Mesenchymal stem cell (in vitro differentiated cells and primary cell): ENCODE results near the gene MC3R.

Experiments
- DNase-seq: peaks from one replicate; pipeline ENCODE4 v3.0.0-alpha.2; 2013
- H2AFZ ChIP-seq: one replicate; pipeline ENCODE4 v1.6.1; 2013; ENCODE audit warnings: low read depth, mild to moderate bottlenecking, control low read depth, inconsistent platforms, low read length, moderate library complexity
- H2AK5ac ChIP-seq: 2 replicates; pipeline ENCODE4 v1.6.1; 2013; ENCODE audit warnings: low read length, moderate library complexity, mild to moderate bottlenecking, inconsistent platforms; ENCODE audit not compliant: severe bottlenecking
- H2BK120ac ChIP-seq: one replicate; pipeline ENCODE4 v1.6.1; 2013; ENCODE audit warnings: low read depth, mild to moderate bottlenecking, inconsistent platforms, low read length, moderate library complexity
- H2BK12ac ChIP-seq, 2 experiments: one replicate each; pipeline ENCODE4 v1.6.1; 2013; ENCODE audit warnings: inconsistent platforms in 2 of 2, low read length in 2 of 2, mild to moderate bottlenecking in 2 of 2, moderate library complexity in 2 of 2, control low read depth in 1 of 2
- H2BK15ac ChIP-seq: one replicate; pipeline ENCODE4 v1.6.1; 2013; ENCODE audit warnings: mild to moderate bottlenecking, low read depth, inconsistent platforms; ENCODE audit not compliant: poor library complexity, severe bottlenecking
- H2BK5ac ChIP-seq: 2 replicates; pipeline ENCODE4 v1.6.1; 2013; ENCODE audit warnings: low read depth, mild to moderate bottlenecking, low read length, control low read depth, inconsistent platforms; ENCODE audit not compliant: poor library complexity, severe bottlenecking
- H3K14ac ChIP-seq, 2 experiments: one replicate each; pipeline ENCODE4 v1.6.1; 2013; ENCODE audit warnings: inconsistent platforms in 2 of 2, low read length in 2 of 2, control low read depth in 1 of 2, mild to moderate bottlenecking in 1 of 2, moderate library complexity in 1 of 2
- H3K18ac ChIP-seq, 2 experiments: one replicate each; pipeline ENCODE4 v1.6.1; 2013; ENCODE audit warnings: inconsistent platforms in 2 of 2, low read length in 2 of 2, control low read depth in 1 of 2, low read depth in 1 of 2, mild to moderate bottlenecking in 1 of 2
- H3K23ac ChIP-seq, 2 experiments: one replicate each; pipeline ENCODE4 v1.6.1; 2013; ENCODE audit warnings: inconsistent platforms in 2 of 2, low read length in 2 of 2, mild to moderate bottlenecking in 2 of 2, moderate library complexity in 2 of 2, control low read depth in 1 of 2
- H3K27ac ChIP-seq: 2 replicates; pipeline ENCODE4 v1.5.1; 2013; ENCODE audit warnings: mild to moderate bottlenecking, moderate library complexity, low read length, control low read depth, inconsistent platforms; ENCODE audit not compliant: poor library complexity, severe bottlenecking
- H3K27me3 ChIP-seq, 2 experiments: 2 replicates each; pipeline versions ENCODE4 v1.6.1 to v1.7.0; 2013; ENCODE audit warnings: low read length in 2 of 2, mild to moderate bottlenecking in 2 of 2, moderate library complexity in 2 of 2, control low read depth in 1 of 2, inconsistent platforms in 1 of 2; ENCODE audit not compliant: control insufficient read depth in 1 of 2, insufficient read depth in 1 of 2
- H3K36me3 ChIP-seq, 2 experiments: 2 replicates each; pipeline versions ENCODE4 v1.6.1 to v1.7.0; 2013; ENCODE audit warnings: low read length in 2 of 2, control low read depth in 1 of 2, inconsistent platforms in 1 of 2, low read depth in 1 of 2, mild to moderate bottlenecking in 1 of 2; ENCODE audit not compliant: insufficient read depth in 2 of 2, control insufficient read depth in 1 of 2
- H3K4ac ChIP-seq, 2 experiments: one replicate each; pipeline ENCODE4 v1.6.1; 2013; ENCODE audit warnings: inconsistent platforms in 2 of 2, low read length in 2 of 2, mild to moderate bottlenecking in 2 of 2, moderate library complexity in 2 of 2, control low read depth in 1 of 2, low read depth in 1 of 2
- H3K4me1 ChIP-seq: 2 replicates; pipeline ENCODE4 v1.6.1; 2013; ENCODE audit warnings: low read depth, low read length, control low read depth; ENCODE audit not compliant: control insufficient read depth, insufficient read depth
- H3K4me2 ChIP-seq: 2 replicates; pipeline ENCODE4 v1.6.1; 2013; ENCODE audit warnings: low read length, mild to moderate bottlenecking, inconsistent platforms; ENCODE audit not compliant: poor library complexity, severe bottlenecking
- H3K4me3 ChIP-seq, 2 experiments: 2 replicates each; pipeline versions ENCODE4 v1.5.1 to v1.7.0; 2013; ENCODE audit warnings: low read length in 2 of 2, mild to moderate bottlenecking in 2 of 2, control low read depth in 1 of 2, low read depth in 1 of 2; ENCODE audit not compliant: insufficient read depth in 1 of 2
- H3K79me1 ChIP-seq: replicated peaks from 2 replicates; pipeline ENCODE4 v1.6.1; 2013; ENCODE audit warnings: mild to moderate bottlenecking, control low read depth, low read length, inconsistent platforms; ENCODE audit not compliant: poor library complexity, severe bottlenecking
- H3K9ac ChIP-seq: 2 replicates; pipeline ENCODE4 v1.7.0; 2013; ENCODE audit warnings: mild to moderate bottlenecking, low read length, moderate library complexity
- H3K9me3 ChIP-seq: 2 replicates; pipeline ENCODE4 v1.7.0; 2013; ENCODE audit warnings: mild to moderate bottlenecking, low read length; ENCODE audit not compliant: control insufficient read depth
- H4K8ac ChIP-seq: one replicate; pipeline ENCODE4 v1.6.1; 2013; ENCODE audit warnings: inconsistent platforms, mild to moderate bottlenecking, low read length, moderate library complexity
- H4K91ac ChIP-seq: one replicate; pipeline ENCODE4 v1.6.1; 2013; ENCODE audit warnings: mild to moderate bottlenecking, low read length, inconsistent platforms
- WGBS: methylation state at CpG from one replicate; pipeline ENCODE4 v1.1.7; 2013; ENCODE audit warnings: mixed read lengths; 5-methylcytosine and 5-hydroxymethylcytosine counted together

Gene MC3R

DNA sequence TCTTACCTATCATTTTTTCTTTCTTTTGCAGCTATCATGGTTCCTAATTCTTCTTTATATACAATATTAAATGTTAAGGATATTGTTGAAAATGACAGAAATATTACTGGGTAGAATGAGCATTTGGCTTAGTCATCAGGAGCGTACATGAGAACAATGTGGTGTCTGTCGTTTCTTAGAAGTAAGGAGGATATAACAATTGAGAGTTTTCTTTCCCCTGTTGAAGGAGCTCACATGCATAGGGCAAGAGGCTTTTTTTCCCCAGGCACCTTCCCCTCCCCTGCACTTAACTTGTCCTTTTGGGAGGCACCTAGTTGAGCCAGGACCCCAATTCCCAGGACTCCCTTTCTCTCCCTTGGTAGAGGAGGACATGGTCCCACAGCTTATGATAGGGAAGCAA lies 25.0 kb downstream of the MC3R start:
- Histone ChIP-seq H3K14ac (no peak overlapping the region), H3K27ac (no peak overlapping the region), H3K36me3 (no peaks in the 10 kb centered on the region), H2AFZ (no peak overlapping the region), H4K91ac (no peak overlapping the region), H3K4me3 (no peak overlapping the region), H3K79me1 (no peaks in the 10 kb centered on the region), H2BK15ac (no peak overlapping the region), H2BK120ac (no peak overlapping the region), H2BK12ac (no peak overlapping the region), H3K9ac (no peak overlapping the region), H3K23ac (no peak overlapping the region), H3K9me3 (no peaks in the 10 kb centered on the region), H2BK5ac (no peak overlapping the region), H3K18ac (no peak overlapping the region), H2AK5ac (no peak overlapping the region), H3K27me3 (no peaks in the 10 kb centered on the region), H3K4me2 (no peak overlapping the region), H4K8ac (no peak overlapping the region), H3K4ac (no peak overlapping the region), H3K4me1 (no peaks in the 10 kb centered on the region)
- 100% methylated on average over 2 of the region's 2 CpGs for WGBS
- no peak for DNase-seq

GRCh38 chr20:56274156-56274555 lies 25.6 kb downstream of the MC3R start:
- H3K4me2 ChIP-seq: no peak overlapping the region
- H3K27ac ChIP-seq: no peak overlapping the region
- no peak overlapping the region for H2AFZ ChIP-seq
- H3K27me3 ChIP-seq: no peaks in the 10 kb centered on the region
- H2BK15ac ChIP-seq: no peak overlapping the region
- no peak overlapping the region for H2BK5ac ChIP-seq
- H2BK120ac ChIP-seq: no peak overlapping the region
- H3K4me3 ChIP-seq: no peak overlapping the region
- no peak overlapping the region for H2BK12ac ChIP-seq
- H2AK5ac ChIP-seq: no peak overlapping the region
- H3K18ac ChIP-seq: no peak overlapping the region
- no peak overlapping the region for H3K23ac ChIP-seq
- no peak overlapping the region for H4K91ac ChIP-seq
- no peak overlapping the region for H3K4ac ChIP-seq
- H3K4me1 ChIP-seq: no peaks in the 10 kb centered on the region
- H3K14ac ChIP-seq: no peak overlapping the region
- 75% methylated on average over 6 of the region's 6 CpGs for WGBS
- no peaks in the 10 kb centered on the region for H3K9me3 ChIP-seq
- no peaks in the 10 kb centered on the region for H3K79me1 ChIP-seq
- H3K9ac ChIP-seq: no peak overlapping the region
- H4K8ac ChIP-seq: no peak overlapping the region
- no peaks in the 10 kb centered on the region for H3K36me3 ChIP-seq
- DNase-seq: no peak

- H3K4me3 ChIP-seq: no peak overlapping the region
- no peaks in the 10 kb centered on the region for H3K79me1 ChIP-seq
- H2BK120ac ChIP-seq: no peak overlapping the region
- no peak overlapping the region for H3K27ac ChIP-seq
- peaks cover 3% of the 10 kb centered on the region for H3K9me3 ChIP-seq
- H3K36me3 ChIP-seq: no peaks in the 10 kb centered on the region
- H3K18ac ChIP-seq: no peak overlapping the region
- DNase-seq: no peak
- H3K9ac ChIP-seq: no peak overlapping the region
- no peak overlapping the region for H2AFZ ChIP-seq
- no peak overlapping the region for H2AK5ac ChIP-seq
- H2BK12ac ChIP-seq: no peak overlapping the region
- H3K27me3 ChIP-seq: no peaks in the 10 kb centered on the region
- no peak overlapping the region for H3K23ac ChIP-seq
- no peak overlapping the region for H3K4ac ChIP-seq
- no peak overlapping the region for H4K8ac ChIP-seq
- H3K4me1 ChIP-seq: no peaks in the 10 kb centered on the region
- 67% methylated on average over 2 of the region's 2 CpGs for WGBS
- no peak overlapping the region for H3K4me2 ChIP-seq
- no peak overlapping the region for H4K91ac ChIP-seq
- H2BK15ac ChIP-seq: no peak overlapping the region
- H3K14ac ChIP-seq: no peak overlapping the region
- no peak overlapping the region for H2BK5ac ChIP-seq
These were observed 29.7 kb downstream of the MC3R start for GRCh38 chr20:56278196-56278595.

GRCh38 chr20:56285496-56285895 lies 37.0 kb downstream of the MC3R start:
- no peak overlapping the region for H4K91ac ChIP-seq
- no peaks in the 10 kb centered on the region for H3K27me3 ChIP-seq
- no peak for DNase-seq
- H2AFZ ChIP-seq: no peak overlapping the region
- no peak overlapping the region for H4K8ac ChIP-seq
- H3K27ac ChIP-seq: no peak overlapping the region
- no peak overlapping the region for H3K4me3 ChIP-seq
- no peaks in the 10 kb centered on the region for H3K4me1 ChIP-seq
- H3K4me2 ChIP-seq: no peak overlapping the region
- no peak overlapping the region for H2AK5ac ChIP-seq
- no peak overlapping the region for H2BK15ac ChIP-seq
- H2BK120ac ChIP-seq: no peak overlapping the region
- no peak overlapping the region for H3K18ac ChIP-seq
- H3K4ac ChIP-seq: no peak overlapping the region
- no peaks in the 10 kb centered on the region for H3K79me1 ChIP-seq
- H3K23ac ChIP-seq: no peak overlapping the region
- no peaks in the 10 kb centered on the region for H3K36me3 ChIP-seq
- 64% methylated on average over 3 of the region's 3 CpGs for WGBS
- no peak overlapping the region for H3K9ac ChIP-seq
- no peak overlapping the region for H2BK5ac ChIP-seq
- no peak overlapping the region for H2BK12ac ChIP-seq
- no peak overlapping the region for H3K14ac ChIP-seq
- H3K9me3 ChIP-seq: peaks cover 3% of the 10 kb centered on the region
